Hepatocyte (in vitro differentiated cells): ENCODE results near the gene HMOX1. TPM values are rescaled to one million over a fixed set of nuclear protein-coding genes. Genes with fewer than 3 reads are reported as not detected.

Source experiments
- DNase-seq: peaks from one replicate; pipeline ENCODE4 v3.0.0-alpha.2; 2016; ENCODE audit warnings: low spot score
- H2AFZ ChIP-seq: fragments of 200-600 bp; sonication (generic); 2 replicates; pipeline ENCODE4 v1.6.0; 2016; ENCODE audit warnings: antibody characterized with exemption, mild to moderate bottlenecking
- H3K27ac ChIP-seq: fragments of 200-600 bp; sonication (generic); 2 replicates; pipeline ENCODE4 v1.5.1; 2016; ENCODE audit warnings: mild to moderate bottlenecking
- H3K27me3 ChIP-seq: fragments of 200-600 bp; sonication (generic); 2 replicates; pipeline ENCODE4 v1.6.1; 2016
- H3K36me3 ChIP-seq: fragments of 200-600 bp; sonication (generic); replicated peaks from 2 replicates; pipeline ENCODE4 v1.5.1; 2016; ENCODE audit warnings: low read depth; ENCODE audit not compliant: insufficient read depth
- H3K4me1 ChIP-seq: fragments of 200-600 bp; sonication (generic); 2 replicates; pipeline ENCODE4 v1.5.1; 2016; ENCODE audit warnings: mild to moderate bottlenecking, moderate library complexity; ENCODE audit not compliant: insufficient read depth
- H3K4me2 ChIP-seq: fragments of 200-600 bp; sonication (generic); 2 replicates; pipeline ENCODE4 v1.6.0; 2016
- H3K4me3 ChIP-seq: fragments of 200-600 bp; sonication (generic); 2 replicates; pipeline ENCODE4 v1.5.1; 2016; ENCODE audit warnings: mild to moderate bottlenecking
- H3K79me2 ChIP-seq: fragments of 200-600 bp; sonication (generic); 2 replicates; pipeline ENCODE4 v1.6.0; 2017; ENCODE audit warnings: mild to moderate bottlenecking
- H3K9me2 ChIP-seq: fragments of 200-600 bp; sonication (generic); replicated peaks from 2 replicates; pipeline ENCODE4 v1.6.0; 2017; ENCODE audit warnings: mild to moderate bottlenecking; ENCODE audit not compliant: insufficient read depth
- H3K9me3 ChIP-seq: fragments of 200-600 bp; sonication (generic); 2 replicates; pipeline ENCODE4 v1.5.1; 2016; ENCODE audit warnings: low read depth, mild to moderate bottlenecking
- H4K20me1 ChIP-seq: fragments of 200-600 bp; sonication (generic); 2 replicates; pipeline ENCODE4 v1.6.0; 2016; ENCODE audit warnings: mild to moderate bottlenecking; ENCODE audit not compliant: insufficient read depth, poor library complexity, severe bottlenecking
- EZH2 ChIP-seq: fragments of 200-600 bp; sonication (generic); IDR thresholded peaks from 2 replicates; pipeline ENCODE4 v1.6.1; 2016; ENCODE audit warnings: antibody characterized with exemption, mild to moderate bottlenecking, borderline replicate concordance
- EZH2phosphoT487 ChIP-seq: fragments of 200-600 bp; sonication (generic); IDR thresholded peaks from one replicate; pipeline ENCODE4 v1.6.1; 2018; ENCODE audit warnings: antibody characterized with exemption, mild to moderate bottlenecking, low read depth, moderate library complexity; ENCODE audit not compliant: unreplicated experiment, severe bottlenecking
- WGBS: methylation state at CpG from one replicate; pipeline ENCODE4 v1.1.6; 2016; ENCODE audit warnings: low lambda C conversion rate; ENCODE audit errors: missing lambda C conversion rate; 5-methylcytosine and 5-hydroxymethylcytosine counted together
- polyA plus RNA-seq: library from polyadenylated mRNA; unstranded; fragments of >200 nt; fragmentation: Nextera tagmentation; extraction: Ambion mirVana; gene quantifications from 2 replicates; pipeline ENCODE4 v1.2.1, GENCODE V29; 2016
- total RNA-seq: library from RNA; depleted of rRNA; stranded (reverse); fragments of >200 nt; gene quantifications from 2 replicates; pipeline ENCODE4 v1.2.3, GENCODE V29; 2014
- TF ChIP-seq, protein P1 (sequence below): fragments of 200-600 bp; sonication (generic); IDR thresholded peaks from 2 replicates; pipeline ENCODE4 v1.5.1; 2016; ENCODE audit warnings: antibody characterized with exemption, mild to moderate bottlenecking; ENCODE audit not compliant: poor library complexity

The HMOX1 gene
- total and polyA plus RNA-seq, 2 experiments from 2014 or later = 43.8 to 58.6 TPM

DNA sequence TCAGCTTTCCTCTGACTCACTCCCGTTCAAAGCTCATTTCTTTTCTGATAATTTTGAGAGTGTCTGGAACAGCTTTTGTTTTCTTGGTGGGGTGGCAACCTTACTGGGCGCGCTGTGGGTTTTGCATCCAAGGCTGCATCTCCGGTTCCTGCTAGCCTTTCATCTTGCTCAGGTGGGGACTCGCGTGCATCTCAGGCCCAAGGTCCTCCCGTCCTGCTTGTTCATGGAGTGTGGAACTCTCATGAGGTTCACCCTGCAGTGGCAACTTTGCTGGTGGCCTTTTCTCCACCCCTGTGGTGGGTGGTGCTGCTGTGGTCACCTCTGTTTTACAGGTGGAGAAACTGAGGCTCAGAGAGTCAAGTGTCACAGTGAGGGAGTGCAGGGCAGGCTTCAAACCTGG, 44.6 kb downstream of the HMOX1 start:
- Histone ChIP-seq H3K4me2 (no peak overlapping the region), H3K4me1 (no peaks in the 10 kb centered on the region), H3K9me2 (no peaks in the 10 kb centered on the region), H3K4me3 (no peak overlapping the region), H4K20me1 (no peaks in the 10 kb centered on the region), H3K36me3 (no peaks in the 10 kb centered on the region), H3K27me3 (no peaks in the 10 kb centered on the region), H3K79me2 (no peaks in the 10 kb centered on the region), H3K27ac (no peak overlapping the region), H2AFZ (no peak overlapping the region), H3K9me3 (no peaks in the 10 kb centered on the region)
- 92% methylated on average over 7 of the region's 7 CpGs for WGBS
- TF ChIP-seq EZH2phosphoT487 (no peak), EZH2 (no peak)
- TF ChIP-seq, protein P1, sequence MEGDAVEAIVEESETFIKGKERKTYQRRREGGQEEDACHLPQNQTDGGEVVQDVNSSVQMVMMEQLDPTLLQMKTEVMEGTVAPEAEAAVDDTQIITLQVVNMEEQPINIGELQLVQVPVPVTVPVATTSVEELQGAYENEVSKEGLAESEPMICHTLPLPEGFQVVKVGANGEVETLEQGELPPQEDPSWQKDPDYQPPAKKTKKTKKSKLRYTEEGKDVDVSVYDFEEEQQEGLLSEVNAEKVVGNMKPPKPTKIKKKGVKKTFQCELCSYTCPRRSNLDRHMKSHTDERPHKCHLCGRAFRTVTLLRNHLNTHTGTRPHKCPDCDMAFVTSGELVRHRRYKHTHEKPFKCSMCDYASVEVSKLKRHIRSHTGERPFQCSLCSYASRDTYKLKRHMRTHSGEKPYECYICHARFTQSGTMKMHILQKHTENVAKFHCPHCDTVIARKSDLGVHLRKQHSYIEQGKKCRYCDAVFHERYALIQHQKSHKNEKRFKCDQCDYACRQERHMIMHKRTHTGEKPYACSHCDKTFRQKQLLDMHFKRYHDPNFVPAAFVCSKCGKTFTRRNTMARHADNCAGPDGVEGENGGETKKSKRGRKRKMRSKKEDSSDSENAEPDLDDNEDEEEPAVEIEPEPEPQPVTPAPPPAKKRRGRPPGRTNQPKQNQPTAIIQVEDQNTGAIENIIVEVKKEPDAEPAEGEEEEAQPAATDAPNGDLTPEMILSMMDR = no peak
- DNase-seq = no peak

DNA sequence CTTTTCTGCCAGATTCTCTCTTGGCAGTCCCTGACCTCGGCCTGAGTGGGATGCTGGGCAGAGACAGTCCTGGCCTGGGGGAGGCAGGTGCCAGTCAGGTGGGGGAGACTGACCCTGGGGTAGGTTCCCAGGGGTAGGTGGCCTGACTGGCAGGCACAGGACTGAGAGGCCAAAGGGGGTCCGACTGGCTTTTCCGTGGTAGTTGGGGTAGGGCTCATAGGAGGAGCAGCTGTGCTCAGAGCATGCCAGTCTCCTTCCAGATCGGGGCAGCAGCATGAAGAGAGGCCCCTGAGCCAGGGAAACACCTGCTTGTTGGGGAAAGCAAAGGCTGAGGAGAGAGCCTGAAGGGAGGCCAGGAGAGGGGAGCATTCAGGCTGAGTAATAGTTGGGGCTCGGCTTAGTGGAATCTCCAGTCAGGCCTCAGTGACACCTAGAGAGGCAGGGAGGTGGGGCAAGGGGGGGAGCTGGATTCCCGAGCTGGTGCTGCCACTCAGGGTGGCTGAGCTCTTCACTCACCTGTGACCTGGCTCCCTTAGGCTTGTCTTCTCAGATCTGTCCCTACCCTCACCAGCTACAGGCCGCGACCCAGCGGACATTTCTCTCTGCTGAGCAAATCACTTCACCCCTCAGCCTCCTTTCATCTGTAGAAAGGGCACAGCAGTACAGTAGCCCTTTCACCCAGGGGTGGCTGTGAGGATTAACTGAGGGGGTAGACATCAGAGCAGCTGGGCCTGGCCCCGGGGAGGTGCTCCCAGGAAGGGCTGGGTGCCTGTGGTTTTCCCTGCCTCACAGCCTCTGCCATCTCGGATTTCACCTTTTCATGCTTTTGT, 45.3 kb downstream of the HMOX1 start:
- Histone ChIP-seq H3K79me2 (no peaks in the 10 kb centered on the region), H3K36me3 (no peaks in the 10 kb centered on the region), H3K4me2 (no peak overlapping the region), H3K4me3 (no peak overlapping the region), H2AFZ (no peak overlapping the region), H3K9me2 (no peaks in the 10 kb centered on the region), H4K20me1 (no peaks in the 10 kb centered on the region), H3K27ac (no peak overlapping the region), H3K27me3 (no peaks in the 10 kb centered on the region), H3K9me3 (no peaks in the 10 kb centered on the region), H3K4me1 (no peaks in the 10 kb centered on the region)
- TF ChIP-seq EZH2phosphoT487 (no peak), EZH2 (no peak)
- TF ChIP-seq, protein P1 = no peak
- peak; percentile 19 for DNase-seq
- 67% methylated on average over 11 of the region's 11 CpGs for WGBS

DNA sequence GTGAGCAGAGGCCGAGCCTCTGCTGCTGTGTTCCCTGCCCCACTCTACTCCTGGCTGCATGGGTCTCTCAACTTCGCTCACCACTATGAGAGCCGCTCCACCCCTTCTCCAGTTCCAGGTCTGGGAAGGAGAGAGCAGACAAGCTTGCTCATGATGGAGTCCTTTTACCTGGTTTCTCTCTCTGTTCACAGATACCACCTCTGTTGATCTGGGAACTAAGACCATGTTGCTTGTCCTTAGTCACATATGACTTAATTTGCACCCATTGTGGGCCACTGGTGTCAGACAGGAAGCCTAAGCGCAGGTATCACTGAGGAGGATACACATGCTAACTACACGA, 45.9 kb downstream of the HMOX1 start:
- H3K4me1 ChIP-seq = no peaks in the 10 kb centered on the region
- no peaks in the 10 kb centered on the region for H3K9me3 ChIP-seq
- TF ChIP-seq, protein P1 = no peak
- no peak for TF ChIP-seq EZH2phosphoT487
- TF ChIP-seq EZH2 = no peak
- H2AFZ ChIP-seq = no peak overlapping the region
- no peaks in the 10 kb centered on the region for H3K9me2 ChIP-seq
- H3K4me3 ChIP-seq = no peak overlapping the region
- H4K20me1 ChIP-seq = no peaks in the 10 kb centered on the region
- 71% methylated on average over 5 of the region's 5 CpGs for WGBS
- no peaks in the 10 kb centered on the region for H3K27me3 ChIP-seq
- H3K4me2 ChIP-seq = no peak overlapping the region
- DNase-seq = no peak
- no peaks in the 10 kb centered on the region for H3K79me2 ChIP-seq
- no peaks in the 10 kb centered on the region for H3K36me3 ChIP-seq
- H3K27ac ChIP-seq = no peak overlapping the region
